ENCODE data around the gene OR52M1.

Gene OR52M1

DNA sequence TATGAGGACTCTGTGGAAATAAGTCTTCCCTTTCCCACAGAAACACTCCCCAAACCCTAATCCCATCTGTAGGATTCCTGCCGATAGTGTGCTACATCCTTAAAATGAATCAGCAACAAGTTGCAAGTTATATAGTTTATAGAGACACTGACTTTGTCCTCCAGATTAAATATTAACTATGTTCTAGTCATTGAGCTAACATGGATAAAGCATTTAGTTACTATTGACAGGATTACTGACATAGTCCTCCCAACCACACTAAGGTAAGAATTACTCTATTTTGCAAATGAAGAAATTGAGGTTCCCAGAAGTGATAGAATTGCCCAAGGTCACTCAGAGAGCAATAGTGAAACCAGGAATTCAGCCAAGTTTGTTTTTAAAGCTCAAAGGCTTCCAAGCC lies 1.9 kb downstream of the OR52M1 start:
- no peaks in the 10 kb centered on the region for H3K4me1 Mint-ChIP-seq (ENCODE audit: low read depth)

DNA sequence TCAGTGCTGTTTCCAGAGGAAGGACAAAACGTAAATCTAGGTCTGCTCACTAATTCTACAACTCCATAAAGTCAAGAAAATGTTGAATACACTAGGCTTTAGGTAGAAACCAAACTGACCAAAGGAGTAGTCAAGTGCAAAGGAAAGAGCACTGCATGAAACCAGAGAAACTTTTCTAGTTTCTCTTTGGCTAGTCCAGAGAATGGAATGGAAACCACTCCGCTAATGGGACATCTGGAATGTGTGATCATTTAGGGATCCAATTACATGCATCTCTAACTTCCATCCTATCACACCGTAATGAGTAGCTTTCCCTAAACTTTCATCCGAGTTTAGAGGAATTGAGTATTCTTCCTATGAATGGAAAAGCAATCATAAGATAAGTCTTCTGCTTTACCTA lies 2.4 kb downstream of the OR52M1 start:
- Mint-ChIP-seq H3K27me3 (peaks cover 22% of the 10 kb centered on the region), H3K4me3 (no peak overlapping the region)

More for the DNA sequence above, 1.9 kb downstream of the OR52M1 start:
- no peaks in the 10 kb centered on the region for H3K36me3 Mint-ChIP-seq (ENCODE audit: low read depth)
- no peaks in the 10 kb centered on the region for H3K9me3 Mint-ChIP-seq
- H3K27ac Mint-ChIP-seq = no peak overlapping the region
- H3K27me3 Mint-ChIP-seq = peaks cover 27% of the 10 kb centered on the region
- no peak overlapping the region for H3K4me3 Mint-ChIP-seq

DNA sequence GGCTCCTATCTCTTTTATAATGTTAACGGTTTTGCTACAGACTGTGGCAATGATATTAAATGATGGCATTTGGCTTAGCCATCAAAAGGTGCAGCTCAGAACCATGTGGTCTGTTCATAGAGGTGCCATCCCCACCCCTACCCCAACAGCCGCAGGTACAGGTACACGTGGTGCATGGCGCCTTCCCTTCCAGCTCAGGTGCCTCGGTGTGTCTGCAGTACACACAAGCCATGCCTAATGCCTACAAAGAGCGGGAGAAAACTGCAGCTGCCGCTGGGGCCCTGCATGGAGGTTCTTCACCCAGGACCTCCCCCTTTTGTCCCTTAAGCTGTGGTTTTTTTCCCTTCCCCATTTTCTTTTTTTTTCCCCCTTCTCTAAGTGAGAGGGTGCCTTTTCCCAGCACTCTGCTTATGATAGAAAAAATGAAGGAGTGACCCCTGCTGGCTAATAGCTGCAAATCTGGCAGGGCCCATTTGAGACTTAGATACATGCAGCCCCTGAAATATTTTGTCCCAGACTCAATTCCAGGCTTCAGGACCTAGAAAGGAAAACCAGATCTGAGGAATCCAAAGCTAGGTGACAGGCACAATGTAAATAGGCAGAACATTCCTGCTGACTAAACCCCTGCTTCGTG lies 6.5 kb downstream of the OR52M1 start:
- Mint-ChIP-seq H3K36me3 (ENCODE audit: low read depth) (no peaks in the 10 kb centered on the region), H3K27me3 (peaks cover 40% of the 10 kb centered on the region)

More for the DNA sequence above, 2.4 kb downstream of the OR52M1 start:
- Mint-ChIP-seq H3K9me3 (no peaks in the 10 kb centered on the region), H3K36me3 (ENCODE audit: low read depth) (no peaks in the 10 kb centered on the region), H3K27ac (no peak overlapping the region), H3K4me1 (ENCODE audit: low read depth) (no peaks in the 10 kb centered on the region)

DNA sequence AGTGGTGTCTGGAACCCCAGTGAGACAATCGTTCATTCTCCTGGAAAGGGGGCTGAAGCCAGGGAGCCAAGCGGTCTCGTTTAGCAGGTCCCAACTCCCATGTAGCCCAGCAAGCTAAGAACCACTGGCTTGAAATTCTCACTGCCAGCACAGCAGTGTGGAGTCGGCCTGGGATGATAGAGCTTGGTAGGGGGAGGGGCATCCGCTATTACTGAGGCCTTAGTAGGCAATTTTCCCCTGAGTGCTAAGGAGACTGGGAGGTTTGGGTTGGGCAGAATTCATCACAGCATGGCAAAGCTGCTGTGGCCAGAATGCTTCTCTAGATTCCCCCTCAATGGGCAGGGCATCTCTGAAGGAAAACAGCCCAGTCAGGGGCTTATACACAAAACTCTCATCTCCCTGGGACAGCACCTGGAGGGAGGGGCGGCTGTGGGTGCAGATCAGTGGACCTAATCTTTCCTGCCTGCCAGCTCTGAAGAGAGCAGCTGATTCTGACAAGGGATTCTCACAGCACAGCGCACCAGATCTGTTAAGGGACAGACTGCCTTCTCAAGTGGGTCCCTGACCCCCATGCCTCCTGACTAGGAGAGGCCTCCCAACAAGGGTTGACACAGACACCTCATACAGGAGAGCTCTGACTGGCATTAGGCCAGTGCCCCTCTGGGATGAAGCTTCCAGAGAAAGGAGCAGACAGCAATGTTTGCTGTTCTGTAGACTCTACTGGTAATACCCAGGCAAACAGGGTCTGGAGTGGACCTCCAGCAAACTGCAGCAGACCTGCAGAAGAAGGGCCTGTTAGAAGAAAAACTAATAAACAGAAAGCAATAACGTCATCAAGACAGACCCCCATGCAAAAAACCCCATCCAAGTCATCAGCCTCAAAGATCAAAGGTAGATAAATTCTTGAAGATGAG lies 14.8 kb downstream of the OR52M1 start:
- Mint-ChIP-seq H3K9me3 (peaks cover 7% of the 10 kb centered on the region), H3K4me1 (ENCODE audit: low read depth) (no peaks in the 10 kb centered on the region), H3K27ac (no peak overlapping the region), H3K27me3 (peaks cover 34% of the 10 kb centered on the region), H3K4me3 (no peak overlapping the region), H3K36me3 (ENCODE audit: low read depth) (no peaks in the 10 kb centered on the region)

More for the DNA sequence above, 6.5 kb downstream of the OR52M1 start:
- no peak overlapping the region for H3K4me3 Mint-ChIP-seq
- H3K27ac Mint-ChIP-seq = no peak overlapping the region
- no peaks in the 10 kb centered on the region for H3K4me1 Mint-ChIP-seq (ENCODE audit: low read depth)
- no peaks in the 10 kb centered on the region for H3K9me3 Mint-ChIP-seq

DNA sequence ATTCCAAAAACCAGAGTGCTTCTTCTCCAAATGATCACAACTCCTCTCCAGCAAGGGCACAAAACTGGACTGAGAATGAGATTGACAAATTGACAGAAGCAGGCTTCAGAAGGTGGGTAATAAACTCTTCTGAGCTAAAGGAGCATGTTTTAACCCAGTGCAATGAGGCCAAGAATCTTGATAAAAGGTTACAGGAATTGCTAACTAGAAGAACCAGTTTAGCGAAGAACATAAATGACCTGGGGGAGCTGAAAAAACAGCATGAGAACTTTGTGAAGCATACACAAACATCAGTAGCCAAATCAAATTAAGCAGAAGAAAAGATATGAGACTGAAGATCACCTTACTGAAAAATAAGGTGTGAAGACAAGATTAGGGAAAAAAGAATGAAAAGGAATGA lies 15.5 kb downstream of the OR52M1 start:
- H3K4me1 Mint-ChIP-seq (ENCODE audit: low read depth) = no peaks in the 10 kb centered on the region
- H3K4me3 Mint-ChIP-seq = no peak overlapping the region
- H3K9me3 Mint-ChIP-seq = peaks cover 7% of the 10 kb centered on the region
- no peak overlapping the region for H3K27ac Mint-ChIP-seq
- no peaks in the 10 kb centered on the region for H3K36me3 Mint-ChIP-seq (ENCODE audit: low read depth)
- H3K27me3 Mint-ChIP-seq = peaks cover 31% of the 10 kb centered on the region

DNA sequence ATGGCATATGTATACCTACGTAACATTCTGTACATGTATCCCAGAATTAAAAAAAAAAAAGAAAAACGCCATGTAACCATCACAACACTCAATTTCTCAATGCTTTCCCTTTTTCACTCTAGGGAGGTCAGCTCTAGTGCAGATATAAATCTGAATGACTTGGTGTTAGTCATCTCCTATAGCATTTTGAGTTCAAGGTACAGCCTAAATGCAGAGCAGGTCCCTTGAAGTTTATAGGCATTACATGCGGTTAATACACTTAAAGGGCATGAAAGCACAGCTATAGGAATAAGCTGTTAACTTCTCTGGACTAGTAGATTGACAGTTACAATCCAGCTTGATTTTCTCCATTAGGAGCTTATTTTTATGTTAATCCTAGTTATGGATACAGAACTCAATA lies 20.4 kb downstream of the OR52M1 start:
- no peak overlapping the region for H3K4me3 Mint-ChIP-seq
- H3K4me1 Mint-ChIP-seq (ENCODE audit: low read depth) = no peaks in the 10 kb centered on the region
- no peaks in the 10 kb centered on the region for H3K36me3 Mint-ChIP-seq (ENCODE audit: low read depth)
- no peak overlapping the region for H3K27ac Mint-ChIP-seq
- peaks cover 23% of the 10 kb centered on the region for H3K27me3 Mint-ChIP-seq
- peaks cover 7% of the 10 kb centered on the region for H3K9me3 Mint-ChIP-seq

DNA sequence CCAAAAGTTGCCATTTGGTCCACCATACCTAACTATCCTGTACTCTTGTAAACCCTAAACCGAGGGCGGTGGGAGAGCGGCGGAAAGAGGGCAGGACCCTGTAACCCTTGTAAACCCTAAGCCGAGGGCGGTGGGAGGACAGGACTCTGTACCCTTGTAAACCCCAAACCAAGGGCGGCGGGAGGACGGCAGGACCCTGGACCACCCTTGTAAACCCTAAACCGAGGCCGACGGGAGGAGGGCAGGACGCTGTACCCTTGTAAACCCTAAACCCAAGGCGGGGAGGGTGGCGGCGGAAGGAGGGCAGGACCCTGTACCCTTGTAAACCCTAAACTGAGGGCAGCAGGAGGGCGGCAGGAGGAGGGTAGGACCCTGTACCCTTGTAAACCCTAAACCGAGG lies 24.1 kb downstream of the OR52M1 start:
- Mint-ChIP-seq H3K9me3 (peaks cover under 1% of the 10 kb centered on the region), H3K4me1 (ENCODE audit: low read depth) (no peaks in the 10 kb centered on the region), H3K27me3 (peaks cover 8% of the 10 kb centered on the region), H3K27ac (no peak overlapping the region), H3K4me3 (no peak overlapping the region), H3K36me3 (ENCODE audit: low read depth) (no peaks in the 10 kb centered on the region)

DNA sequence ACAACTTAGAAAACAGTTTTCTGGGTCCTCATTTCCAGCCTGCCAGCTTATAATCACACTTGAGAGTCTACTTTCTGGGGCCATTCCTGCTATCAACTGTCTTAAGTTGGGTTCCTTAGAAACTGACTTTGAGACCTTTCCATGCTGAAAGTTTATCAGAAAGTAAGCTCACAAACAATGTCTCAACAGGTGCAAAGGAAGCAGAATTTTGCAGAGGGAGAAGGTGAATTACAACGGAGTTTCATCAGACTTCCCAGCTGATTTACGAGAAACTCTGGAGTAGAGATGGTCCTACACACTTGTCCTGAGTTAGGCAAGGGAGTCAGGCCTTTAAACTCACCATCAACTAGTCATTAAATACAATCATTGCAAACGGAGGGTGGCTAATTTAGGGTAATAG lies 31.9 kb downstream of the OR52M1 start:
- H3K4me3 Mint-ChIP-seq = no peak overlapping the region
- H3K36me3 Mint-ChIP-seq (ENCODE audit: low read depth) = no peaks in the 10 kb centered on the region
- peaks cover 5% of the 10 kb centered on the region for H3K4me1 Mint-ChIP-seq (ENCODE audit: low read depth)
- H3K9me3 Mint-ChIP-seq = no peaks in the 10 kb centered on the region
- peaks cover 21% of the 10 kb centered on the region for H3K27me3 Mint-ChIP-seq
- no peak overlapping the region for H3K27ac Mint-ChIP-seq

DNA sequence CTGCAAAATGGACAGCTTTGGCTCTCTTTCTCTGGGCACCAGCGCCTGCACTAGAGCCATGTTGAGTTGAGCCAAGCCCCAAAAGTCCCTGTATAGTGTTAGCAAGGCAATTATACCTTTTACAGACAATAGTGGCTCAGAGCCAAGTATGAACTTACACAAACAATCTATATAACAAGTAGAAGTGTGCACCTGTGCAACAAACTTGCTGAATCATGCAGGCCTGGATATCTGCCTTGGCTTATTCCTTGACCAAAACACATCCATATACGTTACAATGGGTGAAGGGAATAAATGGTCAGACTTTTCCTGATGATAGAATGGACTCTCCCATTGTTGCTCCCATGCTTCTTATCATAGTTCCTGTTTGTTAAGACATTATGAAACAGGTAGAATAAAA lies 32.8 kb downstream of the OR52M1 start:
- no peaks in the 10 kb centered on the region for H3K9me3 Mint-ChIP-seq
- peaks cover 23% of the 10 kb centered on the region for H3K27me3 Mint-ChIP-seq
- no peaks in the 10 kb centered on the region for H3K36me3 Mint-ChIP-seq (ENCODE audit: low read depth)
- no peak overlapping the region for H3K4me3 Mint-ChIP-seq
- peaks cover 5% of the 10 kb centered on the region for H3K4me1 Mint-ChIP-seq (ENCODE audit: low read depth)
- H3K27ac Mint-ChIP-seq = no peak overlapping the region

DNA sequence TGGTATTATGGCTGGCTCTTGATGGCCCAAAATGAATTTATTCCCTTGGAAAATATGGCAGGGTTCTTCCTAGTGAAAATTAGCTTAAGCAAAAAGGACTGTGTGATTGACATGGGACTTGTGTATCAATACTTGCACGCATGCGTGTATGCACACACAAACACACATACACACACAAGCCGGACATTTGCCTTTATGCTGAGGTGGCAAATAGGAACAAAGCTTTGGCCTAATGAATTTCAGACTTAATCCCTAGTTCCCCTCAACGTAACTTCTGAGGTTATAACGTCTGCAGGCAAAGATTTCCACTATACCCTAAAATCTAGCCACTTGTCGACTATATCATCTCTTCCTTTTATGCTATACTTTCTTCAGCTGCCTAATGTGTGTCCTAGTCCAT lies 33.6 kb downstream of the OR52M1 start:
- H3K27me3 Mint-ChIP-seq = peaks cover 25% of the 10 kb centered on the region
- no peaks in the 10 kb centered on the region for H3K9me3 Mint-ChIP-seq
- no peaks in the 10 kb centered on the region for H3K36me3 Mint-ChIP-seq (ENCODE audit: low read depth)
- H3K27ac Mint-ChIP-seq = no peak overlapping the region
- H3K4me1 Mint-ChIP-seq (ENCODE audit: low read depth) = peaks cover 5% of the 10 kb centered on the region
- no peak overlapping the region for H3K4me3 Mint-ChIP-seq

DNA sequence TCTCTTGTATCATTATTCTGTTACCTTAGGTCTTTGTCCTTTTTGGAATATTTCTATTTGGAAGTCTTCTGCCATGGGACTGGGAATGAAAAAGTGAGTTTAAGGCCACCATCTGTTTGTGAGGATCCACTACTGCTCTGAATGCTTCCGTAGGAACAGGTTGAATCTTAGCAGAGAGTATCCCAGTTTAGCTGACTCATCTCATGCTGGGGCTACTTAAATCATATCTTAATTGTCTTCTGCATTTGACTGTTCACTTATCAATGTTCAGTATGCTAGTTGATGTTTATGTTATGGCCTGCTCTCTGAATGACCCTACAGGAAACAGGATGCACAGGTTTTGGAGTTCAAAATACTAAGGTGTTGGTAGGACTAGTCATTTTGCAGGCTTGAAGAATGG lies 35.1 kb downstream of the OR52M1 start:
- no peak overlapping the region for H3K4me3 Mint-ChIP-seq
- H3K9me3 Mint-ChIP-seq = no peaks in the 10 kb centered on the region
- H3K4me1 Mint-ChIP-seq (ENCODE audit: low read depth) = peaks cover 5% of the 10 kb centered on the region
- H3K27me3 Mint-ChIP-seq = peaks cover 21% of the 10 kb centered on the region
- H3K36me3 Mint-ChIP-seq (ENCODE audit: low read depth) = no peaks in the 10 kb centered on the region
- no peak overlapping the region for H3K27ac Mint-ChIP-seq

DNA sequence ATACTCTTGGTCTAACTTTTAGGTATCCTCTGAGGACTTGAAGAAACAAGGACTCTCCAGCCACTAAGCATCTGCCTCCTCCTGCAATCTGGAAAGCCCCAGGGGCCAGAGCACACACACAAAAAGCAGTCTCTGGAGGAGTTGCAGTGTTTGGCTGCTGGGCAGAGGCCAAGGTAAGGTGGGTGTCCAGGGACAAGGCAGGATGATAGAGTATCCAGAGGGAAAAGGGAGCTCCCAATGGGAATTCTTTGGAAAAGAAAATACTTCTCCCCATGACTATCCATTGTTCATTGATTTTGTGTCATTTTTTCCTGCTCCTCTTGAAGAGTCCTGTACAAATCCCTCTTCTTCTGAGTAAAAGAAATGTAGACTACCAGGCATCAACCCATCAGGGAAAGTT lies 36.5 kb downstream of the OR52M1 start, which contains the start of gene OR52I2:
Gene OR52I2, plus strand, starts transcription at position 301 of the 400 bp plus-strand sequence.
- no peaks in the 10 kb centered on the region for H3K36me3 Mint-ChIP-seq (ENCODE audit: low read depth)
- no peak within 1 kb of the TSS for H3K4me3 Mint-ChIP-seq
- no peaks in the 10 kb centered on the region for H3K9me3 Mint-ChIP-seq
- H3K27ac Mint-ChIP-seq = no peak within 1 kb of the TSS
- H3K27me3 Mint-ChIP-seq = peaks cover 18% of the 10 kb centered on the region
- H3K4me1 Mint-ChIP-seq (ENCODE audit: low read depth) = no peaks in the 10 kb centered on the region

DNA sequence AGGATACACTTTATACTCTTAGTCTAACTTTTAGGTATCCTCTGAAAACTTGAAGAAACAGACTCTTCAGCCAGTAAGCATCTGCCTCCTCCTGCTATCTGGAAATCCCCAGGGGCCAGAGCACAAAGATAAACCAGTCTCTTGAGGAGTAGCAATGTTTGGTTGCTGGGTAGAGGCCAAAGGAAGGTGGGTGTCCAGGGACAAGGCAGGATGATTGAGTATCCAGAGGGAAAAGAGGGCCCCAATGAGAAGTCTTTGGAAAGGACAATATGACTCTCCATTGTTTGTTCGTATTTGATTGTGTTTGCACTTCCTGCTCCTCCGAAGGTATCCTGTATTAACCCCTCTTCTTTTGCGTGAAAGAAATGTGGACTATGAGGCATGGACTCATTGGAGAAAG lies 44.0 kb downstream of the OR52M1 start:
- no peak overlapping the region for H3K27ac Mint-ChIP-seq
- H3K4me3 Mint-ChIP-seq = no peak overlapping the region
- H3K9me3 Mint-ChIP-seq = no peaks in the 10 kb centered on the region
- H3K36me3 Mint-ChIP-seq (ENCODE audit: low read depth) = no peaks in the 10 kb centered on the region
- H3K4me1 Mint-ChIP-seq (ENCODE audit: low read depth) = no peaks in the 10 kb centered on the region
- H3K27me3 Mint-ChIP-seq = peaks cover 7% of the 10 kb centered on the region

DNA sequence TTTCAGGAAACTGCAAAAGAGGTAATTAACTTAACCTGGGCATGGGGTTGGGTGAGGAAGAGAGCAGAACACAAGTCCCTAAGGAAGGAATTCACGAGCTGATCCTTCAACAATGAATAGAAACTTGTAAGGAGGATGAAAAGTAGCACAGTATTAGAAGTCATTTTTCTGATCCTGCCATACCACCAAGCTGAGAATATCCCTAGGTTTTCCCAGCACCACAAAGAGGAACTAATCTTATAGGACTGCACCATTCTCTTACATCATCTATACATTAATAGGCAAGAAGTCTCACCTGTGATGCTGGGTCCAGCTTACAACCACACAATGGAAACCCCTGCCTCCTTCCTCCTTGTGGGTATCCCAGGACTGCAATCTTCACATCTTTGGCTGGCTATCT lies 48.7 kb downstream of the OR52M1 start, which contains the start of gene OR52I1:
Gene OR52I1, plus strand, starts transcription at position 301 of the 400 bp plus-strand sequence. Its CDS starts 0 bp downstream, at position 301.
- no peak within 1 kb of the TSS for H3K27ac Mint-ChIP-seq
- H3K9me3 Mint-ChIP-seq = no peaks in the 10 kb centered on the region
- H3K4me1 Mint-ChIP-seq (ENCODE audit: low read depth) = no peaks in the 10 kb centered on the region
- H3K4me3 Mint-ChIP-seq = no peak within 1 kb of the TSS
- H3K36me3 Mint-ChIP-seq (ENCODE audit: low read depth) = peaks cover 24% of the 10 kb centered on the region
- no peaks in the 10 kb centered on the region for H3K27me3 Mint-ChIP-seq
